HCT116 (cell line): ENCODE data around the gene HRG. TPM values are rescaled to one million over a fixed set of nuclear protein-coding genes. Genes with fewer than 3 reads are reported as not detected.

Experiments
- ATAC-seq: fragments of 200-7000 bp; cut with Tn5 transposase; 2 replicates; pipeline ENCODE4 v1.9.1; 2020; ENCODE audit warnings: mild to moderate bottlenecking, moderate library complexity
- Bru-seq: library from RNA; stranded (reverse); fragments of 400-500 nt; gene quantifications from one replicate; lab custom pipeline; 2021; lab: Mats Ljungman, UMichigan
- BruChase-seq, 2 experiments: library from RNA; stranded (reverse); fragments of 400-500 nt; gene quantifications; one replicate each; lab custom pipeline; 2021; lab: Mats Ljungman, UMichigan
- BruUV-seq: library from RNA; stranded (reverse); fragments of 400-500 nt; replicated peaks from 2 replicates; lab custom pipeline; 2021; lab: Mats Ljungman, UMichigan
- CTCF ChIA-PET: fragments of 300-600 bp; sonication (Branson Sonifier 250); formaldehyde crosslinking; loops from one replicate; lab custom pipeline; 2021; ENCODE audit warnings: antibody characterized with exemption; lab: Charles Lee
- POLR2A ChIA-PET: fragments of 300-600, 350-600 bp; sonication (Branson Sonifier 250); formaldehyde crosslinking; loops from one replicate; lab custom pipeline; 2021; ENCODE audit warnings: antibody characterized with exemption; lab: Charles Lee
- RAD21 ChIA-PET, 2 experiments: fragments of 300-600 bp; sonication (Branson Sonifier 250); formaldehyde crosslinking; loops; one replicate each; lab custom pipeline; 2023; ENCODE audit warnings: low total read pairs in 2 of 2; ENCODE audit not compliant: uncharacterized antibody in 2 of 2, unreplicated experiment in 2 of 2, low non-redundant PET in 1 of 2; lab: Charles Lee
- DNase-seq: peaks from one replicate; pipeline ENCODE4 v3.0.0-alpha.2; 2010; ENCODE audit warnings: low read depth, low spot score
- H2AFZ ChIP-seq: fragments of 200-600 bp; shearing (Covaris generic), sonication (generic); 2 replicates; pipeline ENCODE4 v1.6.1; 2017; ENCODE audit warnings: low read depth, mixed run types, mixed read lengths, antibody characterized with exemption, low read length; ENCODE audit not compliant: poor library complexity, severe bottlenecking
- H3K27ac ChIP-seq: 2 replicates; pipeline ENCODE4 v1.5.1; 2012; ENCODE audit warnings: low read depth, low read length
- H3K27me3 ChIP-seq: fragments of 200-600 bp; sonication (generic); 2 replicates; pipeline ENCODE4 v1.6.1; 2016; ENCODE audit warnings: mixed run types, low read length, mixed read lengths; ENCODE audit not compliant: insufficient read depth
- H3K36me3 ChIP-seq, 2 experiments: fragments of 200-500 bp in 1 of 2; fragments of 200-600 bp in 1 of 2; sonication (Bioruptor generic) in 1 of 2; sonication (generic) in 1 of 2; 2 replicates each; pipeline versions ENCODE4 v1.5.1 to v1.6.1; 2014 to 2016; ENCODE audit warnings: low read length in 2 of 2, inconsistent platforms in 1 of 2, mixed read lengths in 1 of 2, mixed run types in 1 of 2; ENCODE audit not compliant: insufficient read depth in 2 of 2, control insufficient read depth in 1 of 2
- H3K4me1 ChIP-seq, 2 experiments: fragments of 200-600 bp in 1 of 2; sonication (generic) in 1 of 2; 2 replicates each; pipeline versions ENCODE4 v1.5.1 to v1.6.1; 2012 to 2017; ENCODE audit warnings: low read length in 2 of 2, inconsistent platforms in 1 of 2, mild to moderate bottlenecking in 1 of 2, mixed read lengths in 1 of 2, mixed run types in 1 of 2, moderate library complexity in 1 of 2; ENCODE audit not compliant: insufficient read depth in 2 of 2, control insufficient read depth in 1 of 2
- H3K4me2 ChIP-seq: fragments of 200-600 bp; sonication (generic); 2 replicates; pipeline ENCODE4 v1.6.1; 2017; ENCODE audit warnings: mixed run types, low read length, mixed read lengths
- H3K4me3 ChIP-seq, 2 experiments: fragments of 200-600 bp in 1 of 2; sonication (generic) in 1 of 2; replicated peaks in 1 of 2; 2 replicates each; pipeline ENCODE4 v1.5.1; 2011 to 2016; ENCODE audit warnings: low read length in 2 of 2, control low read depth in 1 of 2, low read depth in 1 of 2, mild to moderate bottlenecking in 1 of 2, mixed read lengths in 1 of 2, mixed run types in 1 of 2
- H3K79me2 ChIP-seq: fragments of 200-600 bp; sonication (generic); 2 replicates; pipeline ENCODE4 v1.6.1; 2017; ENCODE audit warnings: mild to moderate bottlenecking, mixed run types, low read length, moderate library complexity, mixed read lengths; ENCODE audit not compliant: insufficient read depth
- H3K9ac ChIP-seq: fragments of 200-600 bp; sonication (generic); 2 replicates; pipeline ENCODE4 v1.6.1; 2016; ENCODE audit warnings: low read length, mixed read lengths
- H3K9me2 ChIP-seq: fragments of 200-600 bp; sonication (generic), shearing (Covaris generic); 2 replicates; pipeline ENCODE4 v1.6.1; 2017; ENCODE audit warnings: mixed run types, mild to moderate bottlenecking, moderate library complexity; ENCODE audit not compliant: insufficient read depth
- H3K9me3 ChIP-seq, 2 experiments: fragments of 200-500 bp in 1 of 2; fragments of 200-600 bp in 1 of 2; sonication (Bioruptor generic) in 1 of 2; sonication (generic) in 1 of 2; 2 replicates each; pipeline ENCODE4 v1.6.1; 2014 to 2017; ENCODE audit warnings: low read length in 2 of 2, mixed read lengths in 2 of 2, inconsistent platforms in 1 of 2, low read depth in 1 of 2, mild to moderate bottlenecking in 1 of 2, mixed run types in 1 of 2, moderate library complexity in 1 of 2; ENCODE audit not compliant: control insufficient read depth in 1 of 2, insufficient read depth in 1 of 2
- H4K20me1 ChIP-seq: fragments of 200-600 bp; sonication (generic), shearing (Covaris generic); 2 replicates; pipeline ENCODE4 v1.6.1; 2017; ENCODE audit warnings: mixed run types, mild to moderate bottlenecking, moderate library complexity; ENCODE audit not compliant: insufficient read depth
- ATF3 ChIP-seq: IDR thresholded peaks from 2 replicates; pipeline ENCODE4 v1.6.1; 2012
- CBX3 ChIP-seq: IDR thresholded peaks from 2 replicates; pipeline ENCODE4 v1.6.1; 2012; ENCODE audit warnings: low read depth
- CEBPB ChIP-seq: IDR thresholded peaks from 2 replicates; pipeline ENCODE4 v1.6.1; 2012; ENCODE audit warnings: low read depth
- CTCF ChIP-seq, 3 experiments: fragments of 200-600 bp in 1 of 3; sonication (generic) in 1 of 3; IDR thresholded peaks in 2 of 3; conservative IDR thresholded peaks in 1 of 3; 2 replicates each; pipeline ENCODE4 v1.5.1; 2012 to 2017; ENCODE audit warnings: low read depth in 2 of 3, low read length in 2 of 3, antibody characterized with exemption in 1 of 3, borderline replicate concordance in 1 of 3, control low read depth in 1 of 3, mild to moderate bottlenecking in 1 of 3, mixed read lengths in 1 of 3, mixed run types in 1 of 3, moderate library complexity in 1 of 3; ENCODE audit not compliant: insufficient read depth in 1 of 3
- ELF1 ChIP-seq: IDR thresholded peaks from 2 replicates; pipeline ENCODE4 v1.6.1; 2012; ENCODE audit warnings: low read depth, borderline replicate concordance
- FOSL1 ChIP-seq: IDR thresholded peaks from 2 replicates; pipeline ENCODE4 v1.6.1; 2012; ENCODE audit warnings: low read depth
- JUND ChIP-seq: IDR thresholded peaks from 2 replicates; pipeline ENCODE4 v1.6.1; 2012
- MAX ChIP-seq: IDR thresholded peaks from 2 replicates; pipeline ENCODE4 v1.6.1; 2012
- POLR2AphosphoS5 ChIP-seq: IDR thresholded peaks from 2 replicates; pipeline ENCODE4 v1.6.1; 2011; ENCODE audit warnings: mild to moderate bottlenecking, low read depth, low read length, moderate library complexity
- RAD21 ChIP-seq: IDR thresholded peaks from 2 replicates; pipeline ENCODE4 v1.6.1; 2012; ENCODE audit warnings: low read depth, mild to moderate bottlenecking
- SP1 ChIP-seq: IDR thresholded peaks from 2 replicates; pipeline ENCODE4 v1.6.1; 2012; ENCODE audit warnings: low read depth
- SRF ChIP-seq: IDR thresholded peaks from 2 replicates; pipeline ENCODE4 v1.6.1; 2012; ENCODE audit warnings: low read depth
- YY1 ChIP-seq: IDR thresholded peaks from 2 replicates; pipeline ENCODE4 v1.6.1; 2011; ENCODE audit warnings: low read length, low read depth, moderate library complexity, mild to moderate bottlenecking; ENCODE audit not compliant: insufficient replicate concordance; ENCODE audit errors: extremely low read depth
- ZFX ChIP-seq: fragments of 450-650 bp; IDR thresholded peaks from 2 replicates; pipeline ENCODE4 v1.6.1; 2017
- intact Hi-C: fragments of 100-400 bp; cut with micrococcal nuclease; formaldehyde crosslinking; loops from 2 replicates; pipeline ENCODE4 v1.10.0; 2022
- long read RNA-seq: library from polyadenylated mRNA; unstranded; transcript quantifications from one replicate; pipeline ENCODE4 v2.0.0, GENCODE V29; 2021; ENCODE audit not compliant: unreplicated experiment
- polyA plus RNA-seq: library from polyadenylated mRNA; unstranded; fragments of >200 nt; gene quantifications from 2 replicates; pipeline ENCODE4 v1.2.1, GENCODE V29; 2012; ENCODE audit warnings: missing spikeins
- total RNA-seq: library from RNA; stranded (reverse); gene quantifications from one replicate; pipeline ENCODE4 v1.2.1, GENCODE V29; 2021; ENCODE audit not compliant: unreplicated experiment

Gene HRG, protein sequence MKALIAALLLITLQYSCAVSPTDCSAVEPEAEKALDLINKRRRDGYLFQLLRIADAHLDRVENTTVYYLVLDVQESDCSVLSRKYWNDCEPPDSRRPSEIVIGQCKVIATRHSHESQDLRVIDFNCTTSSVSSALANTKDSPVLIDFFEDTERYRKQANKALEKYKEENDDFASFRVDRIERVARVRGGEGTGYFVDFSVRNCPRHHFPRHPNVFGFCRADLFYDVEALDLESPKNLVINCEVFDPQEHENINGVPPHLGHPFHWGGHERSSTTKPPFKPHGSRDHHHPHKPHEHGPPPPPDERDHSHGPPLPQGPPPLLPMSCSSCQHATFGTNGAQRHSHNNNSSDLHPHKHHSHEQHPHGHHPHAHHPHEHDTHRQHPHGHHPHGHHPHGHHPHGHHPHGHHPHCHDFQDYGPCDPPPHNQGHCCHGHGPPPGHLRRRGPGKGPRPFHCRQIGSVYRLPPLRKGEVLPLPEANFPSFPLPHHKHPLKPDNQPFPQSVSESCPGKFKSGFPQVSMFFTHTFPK
- total RNA-seq (0.42 TPM), Bru-seq, nascent RNA (percentile 25 among the genes with signal in this experiment), BruChase-seq, experiment 1, labeled RNA remaining after a 6-hour chase (percentile 29 among the genes with signal in this experiment), BruChase-seq, experiment 2, labeled RNA remaining after a 2-hour chase (percentile 23 among the genes with signal in this experiment)
- polyA plus RNA-seq, result 0.41 and 0.66 TPM in 2 replicates
- long read RNA-seq, partial matches to known transcripts, result 1 of 1 reads
- long read RNA-seq, other reads (novel, unspliced or antisense), result 0 of 1 reads

DNA sequence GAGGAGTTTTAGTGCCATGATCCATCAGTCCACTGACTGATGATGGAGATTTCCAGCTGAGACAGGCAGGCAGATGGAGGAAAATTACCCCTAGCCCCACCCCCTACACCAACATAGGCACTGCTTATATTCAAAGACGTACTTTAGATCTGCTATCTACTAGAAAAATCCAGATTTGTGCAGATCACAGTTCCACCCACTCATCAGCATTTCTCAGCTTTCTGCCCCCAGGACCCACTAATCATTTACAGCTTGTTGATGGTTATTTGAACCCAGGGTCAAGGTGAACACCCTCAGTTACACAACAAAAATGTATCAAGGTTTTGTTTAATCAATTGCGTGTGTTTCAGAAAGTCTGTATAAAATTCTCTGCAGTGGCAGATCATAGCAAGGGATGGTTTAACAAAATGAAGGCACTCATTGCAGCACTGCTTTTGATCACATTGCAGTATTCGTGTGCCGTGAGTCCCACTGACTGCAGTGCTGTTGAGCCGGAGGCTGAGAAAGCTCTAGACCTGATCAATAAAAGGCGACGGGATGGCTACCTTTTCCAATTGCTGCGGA, at the start of gene HRG:
TSS of gene HRG (plus strand) at position 390 of the 564 bp plus-strand sequence. CDS start at position 408, 18 bp downstream.
- Histone ChIP-seq H3K4me3 (no peak within 1 kb of the TSS), H3K4me2 (no peak within 1 kb of the TSS), H3K9ac (no peak within 1 kb of the TSS), H2AFZ (no peak within 1 kb of the TSS), H3K27me3 (no peaks in the 10 kb centered on the region)
- DNase-seq, result no peak
- intact Hi-C loops, result no loop called here
- ChIA-PET CTCF (no interaction called here), POLR2A (no interaction called here)
- TF ChIP-seq CTCF (IDR thresholded peaks at IDR 0.05 in 2 of 3, conservative IDR thresholded peaks at IDR 0.05 in 1 of 3; ENCODE audit: borderline replicate concordance in 1 of 3, insufficient read depth in 1 of 3, low read depth in 2 of 3, low read length in 2 of 3), result no peak
- no peak for TF ChIP-seq POLR2AphosphoS5
- no peak for TF ChIP-seq ZFX
- TF ChIP-seq FOSL1, result no peak
- no peak for TF ChIP-seq RAD21
- no peak for TF ChIP-seq CEBPB
- no peak for TF ChIP-seq SP1
- no peak for TF ChIP-seq CBX3
- no peak for TF ChIP-seq MAX
- TF ChIP-seq SRF, result no peak
- no peak for TF ChIP-seq JUND
- TF ChIP-seq YY1, result no peak
- TF ChIP-seq ELF1, result no peak
- TF ChIP-seq ATF3, result no peak
- TF ChIP-seq, all 23 proteins: peak for 0
- RAD21 ChIA-PET, result no interaction called here
- no peaks in the 10 kb centered on the region for H3K36me3 ChIP-seq
- no peaks in the 10 kb centered on the region for H3K9me3 ChIP-seq
- no peak within 1 kb of the TSS for H3K27ac ChIP-seq
- ATAC-seq, result no peak
- H3K9me2 ChIP-seq, result no peaks in the 10 kb centered on the region
- H3K79me2 ChIP-seq, result no peaks in the 10 kb centered on the region
- BruUV-seq, result no TSS peak
- H3K4me1 ChIP-seq, result peaks cover 5 to 20% of the 10 kb centered on the region in 2 experiments; a peak in 3 of 4 replicates
- H4K20me1 ChIP-seq, result no peaks in the 10 kb centered on the region
